MG63 (cell line): ENCODE data around the gene CORIN. TPM values are rescaled to one million over a fixed set of nuclear protein-coding genes. Genes with fewer than 3 reads are reported as not detected.
"Not testable (repeated sequence)": the region's sequence is repeated elsewhere in the genome, so short reads cannot be mapped to it uniquely, and the experiment has no call there.

Experiments used
- DNase-seq: peaks from one replicate; pipeline ENCODE4 v3.0.0-alpha.2; 2020
- H3K27me3 ChIP-seq: fragments of 250-450 bp; sonication (Bioruptor Pico); 2 replicates; pipeline ENCODE4 v1.5.1; 2020; ENCODE audit warnings: mild to moderate bottlenecking, moderate library complexity
- H3K36me3 ChIP-seq: fragments of 250-450 bp; sonication (Bioruptor Pico); 2 replicates; pipeline ENCODE4 v1.5.1; 2020; ENCODE audit warnings: mild to moderate bottlenecking, moderate library complexity
- H3K4me3 ChIP-seq: fragments of 250-450 bp; sonication (Bioruptor Pico); 2 replicates; pipeline ENCODE4 v1.5.1; 2020; ENCODE audit warnings: mild to moderate bottlenecking, moderate library complexity
- H3K9me3 ChIP-seq: fragments of 250-450 bp; sonication (Bioruptor Pico); 2 replicates; pipeline ENCODE4 v1.5.1; 2020; ENCODE audit warnings: mild to moderate bottlenecking, moderate library complexity
- total RNA-seq: library from RNA; depleted of rRNA; stranded (reverse); fragments of >200 nt; shearing (Covaris generic); gene quantifications from 2 replicates; pipeline ENCODE4 v1.2.3, GENCODE V29; 2014; ENCODE audit warnings: low replicate concordance

Gene CORIN
- total RNA-seq, 1 experiment from 2014 or later, result not detected

- DNase-seq, result no peak
- Histone ChIP-seq H3K9me3 (no peaks in the 10 kb centered on the region), H3K36me3 (no peaks in the 10 kb centered on the region), H3K4me3 (no peak overlapping the region), H3K27me3 (no peaks in the 10 kb centered on the region)
Measured at GRCh38 chr4:47612116-47613023, 225.5 kb downstream of the CORIN start.

DNA sequence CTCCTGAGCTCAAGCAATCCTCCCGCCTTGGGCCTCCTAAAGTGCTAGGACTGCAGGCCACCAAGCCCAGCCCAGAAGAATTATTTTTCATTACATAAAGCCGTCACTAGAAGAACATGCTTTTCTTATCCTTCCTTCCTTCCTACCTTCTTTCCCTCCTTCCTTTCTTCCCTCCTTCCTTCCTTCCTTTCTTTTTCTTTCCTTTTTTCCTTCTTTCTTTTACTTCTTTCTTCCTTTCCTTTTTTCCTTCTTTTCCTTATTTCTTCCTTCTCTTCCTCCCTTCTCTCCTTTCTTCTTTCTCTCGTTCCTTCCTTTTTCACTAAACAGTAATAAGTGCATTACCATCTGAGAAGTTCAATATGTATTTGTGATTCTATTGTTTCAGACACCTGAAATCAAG lies 231.4 kb downstream of the CORIN start:
- Histone ChIP-seq H3K27me3 (no peaks in the 10 kb centered on the region), H3K36me3 (no peaks in the 10 kb centered on the region), H3K9me3 (no peaks in the 10 kb centered on the region), H3K4me3 (no peak overlapping the region)
- DNase-seq, result no peak

- Histone ChIP-seq H3K27me3 (no peaks in the 10 kb centered on the region), H3K9me3 (no peaks in the 10 kb centered on the region), H3K36me3 (no peaks in the 10 kb centered on the region), H3K4me3 (no peak overlapping the region)
- no peak for DNase-seq
Measured at GRCh38 chr4:47598896-47599295, 239.0 kb downstream of the CORIN start.

GRCh38 chr4:47598320-47598719 lies 239.5 kb downstream of the CORIN start:
- H3K27me3 ChIP-seq, result no peaks in the 10 kb centered on the region
- H3K9me3 ChIP-seq, result no peaks in the 10 kb centered on the region
- H3K4me3 ChIP-seq, result no peak overlapping the region
- no peak for DNase-seq
- no peaks in the 10 kb centered on the region for H3K36me3 ChIP-seq

GRCh38 chr4:47597696-47598095 lies 240.2 kb downstream of the CORIN start:
- H3K36me3 ChIP-seq, result no peaks in the 10 kb centered on the region
- no peaks in the 10 kb centered on the region for H3K9me3 ChIP-seq
- DNase-seq, result no peak
- no peak overlapping the region for H3K4me3 ChIP-seq
- no peaks in the 10 kb centered on the region for H3K27me3 ChIP-seq

- no peaks in the 10 kb centered on the region for H3K36me3 ChIP-seq
- no peak overlapping the region for H3K4me3 ChIP-seq
- no peaks in the 10 kb centered on the region for H3K27me3 ChIP-seq
- DNase-seq, result no peak
- H3K9me3 ChIP-seq, result no peaks in the 10 kb centered on the region
Measured at GRCh38 chr4:47590325-47590724, 247.5 kb downstream of the CORIN start.

DNA sequence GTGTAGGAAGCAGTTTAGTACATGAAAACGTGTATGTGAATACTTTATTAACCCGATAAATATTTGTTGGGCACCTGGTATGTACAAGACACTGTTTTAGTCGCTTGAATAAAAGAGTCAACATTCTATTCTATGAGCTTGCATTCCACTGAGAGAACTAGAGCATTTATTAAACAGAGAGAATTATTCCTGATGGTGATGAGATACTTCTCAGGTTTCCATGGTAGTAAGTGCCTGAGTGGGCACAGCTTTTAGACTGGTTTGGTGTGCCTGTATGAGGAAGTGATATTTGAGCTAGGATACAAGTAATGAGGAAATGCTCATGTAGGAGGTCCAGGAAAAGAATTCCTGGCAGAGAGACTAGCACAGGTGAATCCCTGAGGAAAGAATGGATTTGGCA lies 258.6 kb downstream of the CORIN start:
- no peaks in the 10 kb centered on the region for H3K36me3 ChIP-seq

DNA sequence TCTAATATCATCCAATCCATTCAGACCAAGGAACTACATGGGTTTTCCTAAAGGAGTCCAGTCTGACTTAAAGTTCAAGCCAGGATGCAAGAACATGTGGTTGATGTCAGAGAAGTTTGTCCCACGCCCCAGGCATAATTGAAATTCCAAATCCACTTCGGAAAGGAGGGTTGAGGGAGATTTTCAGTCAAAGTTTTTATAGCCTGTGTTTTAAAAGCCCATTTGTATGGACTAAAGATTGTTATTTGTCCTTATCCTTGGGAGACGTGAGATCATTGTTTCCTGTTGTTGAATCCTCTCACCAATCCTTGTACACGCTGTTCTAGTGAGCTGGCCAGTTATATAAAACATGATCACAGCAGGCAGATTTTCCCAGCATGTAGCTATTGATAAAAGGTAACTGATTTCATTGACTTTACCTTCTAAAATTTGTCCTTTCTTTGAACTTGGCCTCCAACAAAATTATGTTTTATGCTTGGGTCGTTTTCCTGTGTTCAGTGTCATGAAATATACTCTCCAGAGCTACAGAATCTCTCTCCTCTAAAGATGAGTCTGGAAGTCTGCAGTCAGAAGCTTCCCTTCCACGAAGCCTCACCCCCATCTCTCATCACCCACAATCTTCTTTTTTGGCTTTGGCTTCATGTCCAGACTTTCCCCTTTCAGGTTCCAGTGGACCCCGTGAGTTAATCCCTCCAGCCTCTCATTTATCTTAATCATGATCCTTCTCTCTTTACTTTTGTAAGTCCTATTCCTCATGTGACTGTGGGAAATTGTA lies 259.9 kb downstream of the CORIN start:
- DNase-seq, result no peak
- Histone ChIP-seq H3K9me3 (no peaks in the 10 kb centered on the region), H3K27me3 (no peaks in the 10 kb centered on the region), H3K4me3 (no peak overlapping the region), H3K36me3 (no peaks in the 10 kb centered on the region)

More for the DNA sequence above, 258.6 kb downstream of the CORIN start:
- H3K27me3 ChIP-seq, result no peaks in the 10 kb centered on the region
- no peak overlapping the region for H3K4me3 ChIP-seq
- H3K9me3 ChIP-seq, result no peaks in the 10 kb centered on the region
- no peak for DNase-seq

- DNase-seq, result no peak
- no peaks in the 10 kb centered on the region for H3K36me3 ChIP-seq
- H3K9me3 ChIP-seq, result no peaks in the 10 kb centered on the region
- H3K27me3 ChIP-seq, result no peaks in the 10 kb centered on the region
- no peak overlapping the region for H3K4me3 ChIP-seq
Measured at GRCh38 chr4:47572981-47573380, 264.9 kb downstream of the CORIN start.

DNA sequence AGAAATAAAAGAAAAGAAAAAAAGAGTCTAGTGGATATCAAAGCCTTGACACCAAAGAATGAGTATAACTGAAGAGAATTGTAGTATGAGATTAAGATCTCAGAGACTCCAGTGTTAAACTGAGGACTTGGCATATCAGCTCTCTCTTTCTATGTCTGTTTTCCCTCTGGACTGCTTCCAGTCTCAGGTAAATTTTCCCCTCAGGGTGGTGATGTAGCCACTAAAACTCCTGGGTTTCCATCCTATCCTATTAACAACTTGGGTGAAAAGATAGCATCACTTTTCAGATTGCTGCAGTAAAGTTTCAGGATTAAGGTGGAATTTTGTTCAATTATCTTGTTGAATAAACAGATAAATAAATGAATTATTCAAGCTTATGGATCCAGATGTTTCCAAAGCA lies 267.1 kb downstream of the CORIN start:
- H3K36me3 ChIP-seq, result no peaks in the 10 kb centered on the region
- H3K27me3 ChIP-seq, result no peaks in the 10 kb centered on the region
- no peak overlapping the region for H3K4me3 ChIP-seq
- no peaks in the 10 kb centered on the region for H3K9me3 ChIP-seq
- DNase-seq, result no peak

DNA sequence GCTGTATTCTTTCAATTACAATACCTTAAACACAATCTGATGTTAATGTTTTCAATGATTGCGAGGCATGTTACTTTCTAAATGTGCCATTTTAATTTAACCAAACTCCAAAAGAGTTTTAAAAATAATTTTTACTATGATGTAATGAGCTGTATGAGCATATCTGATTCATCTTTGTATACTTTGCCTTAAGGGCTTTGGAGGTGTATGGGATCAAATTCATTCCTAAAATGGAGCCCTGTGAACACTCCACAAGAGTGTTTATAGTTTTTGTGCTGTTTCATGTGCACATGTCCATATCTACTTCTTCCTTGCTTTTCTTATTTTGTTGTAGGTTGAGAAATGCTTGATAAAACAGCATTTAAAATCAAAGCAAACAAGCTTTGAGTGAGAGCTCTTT lies 270.4 kb downstream of the CORIN start:
- no peak overlapping the region for H3K4me3 ChIP-seq
- H3K9me3 ChIP-seq, result no peaks in the 10 kb centered on the region
- H3K27me3 ChIP-seq, result no peaks in the 10 kb centered on the region
- DNase-seq, result no peak
- H3K36me3 ChIP-seq, result no peaks in the 10 kb centered on the region

- Histone ChIP-seq H3K4me3 (no peak overlapping the region), H3K9me3 (no peaks in the 10 kb centered on the region), H3K27me3 (no peaks in the 10 kb centered on the region), H3K36me3 (no peaks in the 10 kb centered on the region)
- no peak for DNase-seq
Measured at GRCh38 chr4:47566969-47567368, 270.9 kb downstream of the CORIN start.

DNA sequence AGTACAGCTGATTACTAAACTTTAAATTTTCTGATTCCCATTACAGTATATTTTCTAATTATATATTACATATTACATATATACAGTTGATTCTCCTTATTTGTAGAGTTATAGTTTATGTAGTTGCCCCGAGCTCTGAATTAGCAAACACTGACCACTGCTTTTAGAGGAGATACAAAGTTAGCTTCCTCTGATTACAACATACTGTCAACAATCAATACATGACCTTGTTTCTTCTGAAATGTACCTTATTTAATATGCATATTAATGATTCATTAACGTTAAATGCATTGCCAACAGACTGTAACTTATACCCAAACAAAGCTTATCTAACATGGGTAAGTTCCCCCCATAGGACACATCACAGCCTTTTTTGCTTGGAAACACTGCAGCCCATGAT lies 271.3 kb downstream of the CORIN start:
- Histone ChIP-seq H3K4me3 (no peak overlapping the region), H3K36me3 (no peaks in the 10 kb centered on the region), H3K9me3 (no peaks in the 10 kb centered on the region), H3K27me3 (no peaks in the 10 kb centered on the region)
- DNase-seq, result no peak

GRCh38 chr4:47562297-47562696 lies 275.6 kb downstream of the CORIN start:
- no peak for DNase-seq
- Histone ChIP-seq H3K36me3 (no peaks in the 10 kb centered on the region), H3K9me3 (no peaks in the 10 kb centered on the region), H3K27me3 (no peaks in the 10 kb centered on the region), H3K4me3 (no peak overlapping the region)

DNA sequence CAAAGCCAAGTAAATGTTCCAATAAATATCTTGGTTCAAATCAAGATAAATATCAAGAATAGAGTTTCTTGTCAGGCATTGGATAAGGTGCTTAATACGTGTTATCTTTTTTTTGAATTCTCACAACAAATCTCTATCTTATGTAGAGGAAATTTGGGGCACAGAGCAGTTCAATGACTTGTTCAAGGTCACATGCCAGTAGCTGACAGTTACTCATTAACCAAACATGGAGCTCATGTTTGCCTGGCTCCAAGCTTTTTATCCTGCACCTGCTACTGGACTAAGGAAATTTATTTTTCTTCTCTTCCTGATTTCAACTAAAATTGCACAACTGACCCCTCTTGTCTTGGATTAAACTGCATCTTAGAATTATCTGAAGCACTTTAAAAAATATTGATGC lies 276.5 kb downstream of the CORIN start:
- DNase-seq, result no peak
- no peaks in the 10 kb centered on the region for H3K27me3 ChIP-seq
- H3K36me3 ChIP-seq, result no peaks in the 10 kb centered on the region

GRCh38 chr4:47560682-47561081 lies 277.2 kb downstream of the CORIN start:
- Histone ChIP-seq H3K9me3 (no peaks in the 10 kb centered on the region), H3K27me3 (no peaks in the 10 kb centered on the region), H3K4me3 (no peak overlapping the region), H3K36me3 (no peaks in the 10 kb centered on the region)
- DNase-seq, result no peak

More for the DNA sequence above, 276.5 kb downstream of the CORIN start:
- no peak overlapping the region for H3K4me3 ChIP-seq
- H3K9me3 ChIP-seq, result no peaks in the 10 kb centered on the region

DNA sequence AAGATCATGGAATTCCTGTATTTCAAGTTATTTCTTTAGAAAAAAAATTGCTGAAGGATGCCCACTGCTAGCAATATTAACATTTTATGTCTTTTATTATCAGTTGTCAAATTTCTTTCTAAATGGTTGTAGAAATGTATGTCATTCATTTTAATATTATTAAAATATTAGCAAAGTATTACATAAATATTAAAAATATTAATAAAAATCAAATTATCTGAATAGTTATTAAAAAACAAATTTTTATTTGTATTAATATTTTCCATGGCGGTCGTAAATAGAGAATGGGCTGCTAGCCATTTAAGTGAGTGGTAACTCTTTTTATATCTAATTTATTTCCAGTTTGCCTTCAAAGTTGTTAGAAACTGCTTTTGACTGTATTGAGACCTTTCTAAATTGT lies 280.6 kb downstream of the CORIN start:
- no peaks in the 10 kb centered on the region for H3K27me3 ChIP-seq
- no peak for DNase-seq
- H3K4me3 ChIP-seq, result no peak overlapping the region
- H3K36me3 ChIP-seq, result no peaks in the 10 kb centered on the region
- H3K9me3 ChIP-seq, result no peaks in the 10 kb centered on the region

- not testable (repeated sequence) for DNase-seq, H3K36me3 ChIP-seq, H3K9me3 ChIP-seq, H3K27me3 ChIP-seq, H3K4me3 ChIP-seq
Measured at GRCh38 chr4:47555920-47556319, 281.9 kb downstream of the CORIN start.
